Measurements from ENCODE around the gene DUOXA1.
"Not testable (repeated sequence)": the region's sequence is repeated elsewhere in the genome, so short reads cannot be mapped to it uniquely, and the experiment has no call there.

DUOXA1 gene

GRCh38 chr15:45073602-45074001, 56.1 kb downstream of the DUOXA1 start:
- not testable (repeated sequence) for DNase-seq (ENCODE audit: low read depth); H3K4me3 ChIP-seq (ENCODE audit: low read depth, low read length)

- H3K4me3 ChIP-seq (ENCODE audit: low read depth, low read length); DNase-seq (ENCODE audit: low read depth): not testable (repeated sequence)
These were observed 59.7 kb downstream of the DUOXA1 start for GRCh38 chr15:45069942-45070360.

Data from NB4 (cell line).